ENCODE measurements around the gene SFXN1.
"Not testable (repeated sequence)": the region's sequence is repeated elsewhere in the genome, so short reads cannot be mapped to it uniquely, and the experiment has no call there.

Gene SFXN1

GRCh38 chr5:175501759-175502158 lies 23.4 kb downstream of the SFXN1 start:
- no peak for DNase-seq

- DNase-seq = not testable (repeated sequence)
These were observed 29.3 kb downstream of the SFXN1 start for GRCh38 chr5:175507671-175508070.

- no peak for DNase-seq
These were observed 30.5 kb downstream of the SFXN1 start for GRCh38 chr5:175508896-175509295.

GRCh38 chr5:175513297-175513696 lies 34.9 kb downstream of the SFXN1 start:
- no peak for DNase-seq

GRCh38 chr5:175513726-175514125 lies 35.4 kb downstream of the SFXN1 start:
- no peak for DNase-seq

GRCh38 chr5:175516933-175517823 lies 38.8 kb downstream of the SFXN1 start:
- no peak for DNase-seq

GRCh38 chr5:175517824-175518450 lies 39.6 kb downstream of the SFXN1 start:
- DNase-seq = no peak

GRCh38 chr5:175519006-175519405 lies 40.6 kb downstream of the SFXN1 start:
- DNase-seq = no peak

- DNase-seq = no peak
These were observed 42.0 kb downstream of the SFXN1 start for GRCh38 chr5:175520321-175520720.

- DNase-seq = no peak
These were observed 42.5 kb downstream of the SFXN1 start for GRCh38 chr5:175520873-175521272.

GRCh38 chr5:175521313-175521833 lies 43.0 kb downstream of the SFXN1 start:
- no peak for DNase-seq

GRCh38 chr5:175523292-175523691 lies 44.9 kb downstream of the SFXN1 start:
- no peak for DNase-seq

- no peak for DNase-seq
These were observed 45.9 kb downstream of the SFXN1 start for GRCh38 chr5:175524211-175524610.

- no peak for DNase-seq
These were observed 48.3 kb downstream of the SFXN1 start for GRCh38 chr5:175526691-175527090.

GRCh38 chr5:175531361-175531760 lies 53.0 kb downstream of the SFXN1 start:
- no peak for DNase-seq

GRCh38 chr5:175534070-175534932 lies 55.9 kb downstream of the SFXN1 start:
- peak; percentile 89 for DNase-seq

GRCh38 chr5:175535331-175535730 lies 57.0 kb downstream of the SFXN1 start:
- not testable (repeated sequence) for DNase-seq

- DNase-seq = no peak
These were observed 57.4 kb downstream of the SFXN1 start for GRCh38 chr5:175535796-175536195.

GRCh38 chr5:175538576-175538975 lies 60.2 kb downstream of the SFXN1 start:
- DNase-seq = no peak

GRCh38 chr5:175539936-175540335 lies 61.6 kb downstream of the SFXN1 start:
- DNase-seq = no peak

GRCh38 chr5:175541264-175541663 lies 62.9 kb downstream of the SFXN1 start:
- DNase-seq = no peak

- DNase-seq = no peak
These were observed 64.0 kb downstream of the SFXN1 start for GRCh38 chr5:175542232-175542965.

GRCh38 chr5:175542966-175543235 lies 64.5 kb downstream of the SFXN1 start:
- DNase-seq = no peak
